ENCODE results near the gene MPP3. TPM values are rescaled to one million over a fixed set of nuclear protein-coding genes. Genes with fewer than 3 reads are reported as not detected.

Gene MPP3
- total RNA-seq, 4 donors from 2014 or later: 5.1 to 10.8 (median 7.8) TPM

DNA sequence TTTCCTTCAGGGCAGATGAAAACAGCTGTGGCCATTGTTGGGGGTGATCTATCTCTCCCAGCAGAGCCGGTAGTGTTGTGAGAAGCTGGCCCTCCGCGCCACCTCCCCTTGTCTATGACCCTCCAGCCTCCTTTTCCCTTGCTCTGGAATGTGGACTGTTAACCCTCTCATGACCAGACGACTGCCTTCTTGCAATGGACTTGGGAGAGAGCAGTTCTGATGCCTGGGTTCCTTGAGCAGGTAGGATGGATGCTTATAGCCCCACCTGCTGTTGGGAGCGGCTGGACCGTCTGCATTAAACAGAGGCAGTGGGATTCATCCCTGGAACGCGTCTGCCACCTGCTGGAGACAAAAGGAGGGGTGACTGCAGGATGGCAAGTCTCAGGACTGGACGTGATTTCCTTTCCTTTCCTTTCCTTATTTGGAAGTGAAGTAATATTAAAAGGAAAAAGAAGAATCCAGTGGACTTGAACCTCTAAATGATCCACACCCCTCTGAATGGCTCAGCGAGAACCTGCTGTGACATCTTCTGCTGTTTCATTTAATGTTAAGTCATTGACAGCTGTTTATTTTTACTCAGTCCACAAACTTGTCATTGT lies 72.6 kb downstream of the MPP3 start:
- TF ChIP-seq, protein P1, sequence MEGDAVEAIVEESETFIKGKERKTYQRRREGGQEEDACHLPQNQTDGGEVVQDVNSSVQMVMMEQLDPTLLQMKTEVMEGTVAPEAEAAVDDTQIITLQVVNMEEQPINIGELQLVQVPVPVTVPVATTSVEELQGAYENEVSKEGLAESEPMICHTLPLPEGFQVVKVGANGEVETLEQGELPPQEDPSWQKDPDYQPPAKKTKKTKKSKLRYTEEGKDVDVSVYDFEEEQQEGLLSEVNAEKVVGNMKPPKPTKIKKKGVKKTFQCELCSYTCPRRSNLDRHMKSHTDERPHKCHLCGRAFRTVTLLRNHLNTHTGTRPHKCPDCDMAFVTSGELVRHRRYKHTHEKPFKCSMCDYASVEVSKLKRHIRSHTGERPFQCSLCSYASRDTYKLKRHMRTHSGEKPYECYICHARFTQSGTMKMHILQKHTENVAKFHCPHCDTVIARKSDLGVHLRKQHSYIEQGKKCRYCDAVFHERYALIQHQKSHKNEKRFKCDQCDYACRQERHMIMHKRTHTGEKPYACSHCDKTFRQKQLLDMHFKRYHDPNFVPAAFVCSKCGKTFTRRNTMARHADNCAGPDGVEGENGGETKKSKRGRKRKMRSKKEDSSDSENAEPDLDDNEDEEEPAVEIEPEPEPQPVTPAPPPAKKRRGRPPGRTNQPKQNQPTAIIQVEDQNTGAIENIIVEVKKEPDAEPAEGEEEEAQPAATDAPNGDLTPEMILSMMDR (IDR thresholded peaks at IDR 0.05): peak in 3 of 4 experiments; percentile 95 to 99 (median 99)
- TF ChIP-seq EP300 (IDR thresholded peaks at IDR 0.05) (no peak), POLR2AphosphoS5 (IDR thresholded peaks at IDR 0.05) (no peak)
- H3K9me3 ChIP-seq: no peaks in the 10 kb centered on the region
- 0 to 3% methylated on average over 3 to 7 of the region's 10 CpGs for WGBS, 2 donors (ENCODE audit: low coverage in 1 of 2)
- peaks cover 38% of the 10 kb centered on the region for H3K27me3 ChIP-seq
- H3K4me3 ChIP-seq: no peak overlapping the region
- H3K36me3 ChIP-seq: peaks cover 0 to under 1% of the 10 kb centered on the region in 2 donors
- peaks cover 0 to 25% (median 2%) of the 10 kb centered on the region in 3 donors for H3K4me1 ChIP-seq
- H3K27ac ChIP-seq: no peak overlapping the region
- peak; percentile 90 for ATAC-seq

- H3K27ac ChIP-seq: no peak overlapping the region
- 6 to 37% methylated on average over 2 of the region's 7 CpGs for WGBS, 2 donors (ENCODE audit: low coverage in 1 of 2)
- peaks cover 43% of the 10 kb centered on the region for H3K27me3 ChIP-seq
- H3K4me3 ChIP-seq: no peak overlapping the region
- H3K9me3 ChIP-seq: no peaks in the 10 kb centered on the region
- H3K36me3 ChIP-seq: no peaks in the 10 kb centered on the region
- H3K4me1 ChIP-seq: peaks cover 0 to 28% (median 5%) of the 10 kb centered on the region in 3 donors
- no peak for ATAC-seq
- TF ChIP-seq EP300 (IDR thresholded peaks at IDR 0.05) (no peak), POLR2A (IDR thresholded peaks at IDR 0.05) (no peak), POLR2AphosphoS5 (IDR thresholded peaks at IDR 0.05) (no peak)
- TF ChIP-seq, protein P1 (IDR thresholded peaks at IDR 0.05): no peak
Measured at GRCh38 chr17:43759836-43760235, 73.1 kb downstream of the MPP3 start.

GRCh38 chr17:43758497-43759174 lies 74.3 kb downstream of the MPP3 start, which contains the start of gene SOST:
Gene SOST (minus strand): TSS chr17:43758791. CDS start chr17:43758741, 50 bp downstream.
- H3K36me3 ChIP-seq: no peaks in the 10 kb centered on the region
- 88% methylated on average over 10 of the region's 24 CpGs; no CpG with 5 or more reads in 1 of the 2 donors for WGBS, 2 donors (ENCODE audit: low coverage in 1 of 2)
- no peak within 1 kb of the TSS for H3K4me3 ChIP-seq
- peaks cover 46% of the 10 kb centered on the region for H3K27me3 ChIP-seq
- H3K4me1 ChIP-seq: peaks cover 0 to 21% (median 5%) of the 10 kb centered on the region in 3 donors
- no peak within 1 kb of the TSS for H3K27ac ChIP-seq
- no peaks in the 10 kb centered on the region for H3K9me3 ChIP-seq
- no peak for ATAC-seq
- TF ChIP-seq POLR2A (IDR thresholded peaks at IDR 0.05): no peak
- TF ChIP-seq POLR2AphosphoS5 (IDR thresholded peaks at IDR 0.05): no peak
- TF ChIP-seq, protein P1 (IDR thresholded peaks at IDR 0.05): no peak
- no peak for TF ChIP-seq EP300 (IDR thresholded peaks at IDR 0.05)

DNA sequence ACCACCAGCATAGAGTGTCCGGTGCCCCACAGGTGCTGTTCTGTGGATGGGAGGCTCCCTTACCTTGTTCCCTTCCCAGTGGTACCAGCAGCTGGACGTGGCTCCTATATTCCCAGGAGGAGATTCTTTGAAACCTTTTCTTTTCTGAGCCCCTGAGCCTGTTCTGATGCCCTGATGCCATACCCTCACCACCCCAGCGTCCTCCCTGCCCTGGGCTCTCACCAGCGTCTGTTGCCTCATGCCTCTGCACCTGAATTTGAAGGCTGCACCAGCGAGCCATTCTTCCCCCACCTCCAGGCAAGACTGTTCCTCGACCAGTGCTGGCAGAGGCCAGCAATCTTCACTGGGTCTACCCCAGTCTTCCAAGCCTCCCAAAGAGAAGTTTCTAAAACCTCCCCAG lies 74.9 kb downstream of the MPP3 start:
- WGBS, 2 donors (ENCODE audit: low coverage in 1 of 2): 72 to 82% methylated on average over 5 to 6 of the region's 6 CpGs
- Histone ChIP-seq H3K4me1 (peaks cover 0 to 21% (median 5%) of the 10 kb centered on the region in 3 donors), H3K36me3 (no peaks in the 10 kb centered on the region), H3K4me3 (no peak overlapping the region), H3K27me3 (peaks cover 46% of the 10 kb centered on the region), H3K27ac (no peak overlapping the region), H3K9me3 (no peaks in the 10 kb centered on the region)
- no peak for ATAC-seq
- TF ChIP-seq, protein P1 (IDR thresholded peaks at IDR 0.05): no peak
- TF ChIP-seq POLR2AphosphoS5 (IDR thresholded peaks at IDR 0.05) (no peak), EP300 (IDR thresholded peaks at IDR 0.05) (no peak), POLR2A (IDR thresholded peaks at IDR 0.05) (no peak)
